H1 (cell line): Measurements from ENCODE around the gene PLPP4. TPM values are rescaled to one million over a fixed set of nuclear protein-coding genes. Genes with fewer than 3 reads are reported as not detected.

Source experiments
- CTCF ChIA-PET: fragments of 300-600 bp; sonication (Branson Sonifier 250); formaldehyde crosslinking; loops from one replicate; lab custom pipeline; 2021; ENCODE audit not compliant: partially characterized antibody; lab: Charles Lee
- POLR2A ChIA-PET: fragments of 300-600 bp; sonication (Branson Sonifier 250); formaldehyde crosslinking; loops from one replicate; lab custom pipeline; 2021; ENCODE audit warnings: inconsistent platforms; ENCODE audit not compliant: partially characterized antibody; lab: Charles Lee
- DNase-seq, 2 experiments: peaks; one replicate each; pipeline versions ENCODE4 v3.0.0 to v3.0.0-alpha.2; 2010 to 2022; ENCODE audit warnings: low spot score in 2 of 2, low read depth in 1 of 2, mixed read lengths in 1 of 2
- FAIRE-seq: peaks from 2 replicates; lab custom pipeline; 2011; peaks lifted over from hg19 to GRCh38; lab: Jason Lieb, UNC
- H2AFZ ChIP-seq: 2 replicates; pipeline ENCODE4 v1.8.1; 2012; ENCODE audit warnings: low read length, inconsistent platforms
- H2AK5ac ChIP-seq: 2 replicates; pipeline ENCODE4 v1.6.1; 2013; ENCODE audit warnings: low read depth, low read length
- H2BK120ac ChIP-seq: replicated peaks from 2 replicates; pipeline ENCODE3; 2013; ENCODE audit warnings: low read depth, low read length, inconsistent platforms
- H2BK12ac ChIP-seq: 2 replicates; pipeline ENCODE4 v1.6.1; 2013; ENCODE audit warnings: low read depth, low read length
- H2BK15ac ChIP-seq: 2 replicates; pipeline ENCODE4 v1.6.1; 2013; ENCODE audit warnings: low read length
- H2BK20ac ChIP-seq: 2 replicates; pipeline ENCODE4 v1.6.1; 2013; ENCODE audit warnings: low read length
- H2BK5ac ChIP-seq: 2 replicates; pipeline ENCODE4 v1.6.1; 2013; ENCODE audit warnings: low read depth, low read length
- H3K14ac ChIP-seq: 2 replicates; pipeline ENCODE4 v1.6.1; 2013; ENCODE audit warnings: inconsistent platforms; ENCODE audit not compliant: insufficient read length
- H3K18ac ChIP-seq: 2 replicates; pipeline ENCODE4 v1.6.1; 2013; ENCODE audit warnings: low read length; ENCODE audit errors: extremely low read depth
- H3K23ac ChIP-seq: 2 replicates; pipeline ENCODE4 v1.6.1; 2013; ENCODE audit warnings: inconsistent platforms; ENCODE audit not compliant: insufficient read length
- H3K23me2 ChIP-seq: 2 replicates; pipeline ENCODE4 v1.6.1; 2013; ENCODE audit warnings: low read depth, low read length
- H3K27ac ChIP-seq: 2 replicates; pipeline ENCODE4 v1.6.1; 2011; ENCODE audit warnings: low read depth, low read length, inconsistent platforms
- H3K27me3 ChIP-seq, 4 experiments: replicated peaks in 1 of 4; 1 replicate in 1 of 4; 2 replicates in 3 of 4; pipeline versions ENCODE4 v1.6.1 to v1.8.1; 2011 to 2013; ENCODE audit warnings: low read length in 3 of 4, mild to moderate bottlenecking in 3 of 4, inconsistent platforms in 2 of 4, mixed read lengths in 2 of 4, moderate library complexity in 1 of 4; ENCODE audit not compliant: control insufficient read depth in 3 of 4, insufficient read depth in 3 of 4; ENCODE audit errors: extremely low read depth in 1 of 4
- H3K36me3 ChIP-seq, 4 experiments: 2 replicates each; pipeline versions ENCODE4 v1.6.1 to v1.8.1; 2011 to 2013; ENCODE audit warnings: mild to moderate bottlenecking in 4 of 4, low read length in 3 of 4, moderate library complexity in 2 of 4, control low read depth in 1 of 4, inconsistent platforms in 1 of 4; ENCODE audit not compliant: insufficient read depth in 4 of 4, control insufficient read depth in 2 of 4
- H3K4ac ChIP-seq: replicated peaks from 2 replicates; pipeline ENCODE3; 2013; ENCODE audit warnings: low read length, low read depth, mixed read lengths, inconsistent platforms; ENCODE audit not compliant: insufficient read length
- H3K4me1 ChIP-seq, 4 experiments: replicated peaks in 1 of 4; 1 replicate in 1 of 4; 2 replicates in 3 of 4; pipeline versions ENCODE4 v1.6.1 to v1.8.1; 2011 to 2013; ENCODE audit warnings: low read length in 3 of 4, inconsistent platforms in 2 of 4, mixed read lengths in 1 of 4; ENCODE audit not compliant: insufficient read depth in 4 of 4, control insufficient read depth in 3 of 4
- H3K4me2 ChIP-seq, 2 experiments: 2 replicates each; pipeline versions ENCODE4 v1.6.1 to v1.8.1; 2011 to 2013; ENCODE audit warnings: low read depth in 2 of 2, low read length in 2 of 2, control low read depth in 1 of 2, inconsistent platforms in 1 of 2, mild to moderate bottlenecking in 1 of 2; ENCODE audit not compliant: insufficient read depth in 1 of 2
- H3K4me3 ChIP-seq, 4 experiments: fragments of 200-600, 300-600 bp in 1 of 4; sonication (generic), shearing (Covaris generic), sonication (Bioruptor Twin) in 1 of 4; 2 replicates each; pipeline versions ENCODE4 v1.5.1 to v1.8.1; 2011 to 2016; ENCODE audit warnings: low read length in 4 of 4, low read depth in 3 of 4, control low read depth in 2 of 4, inconsistent platforms in 2 of 4, mild to moderate bottlenecking in 2 of 4, mixed read lengths in 1 of 4, moderate library complexity in 1 of 4; ENCODE audit not compliant: insufficient read depth in 2 of 4; ENCODE audit errors: extremely low read depth in 1 of 4
- H3K56ac ChIP-seq: replicated peaks from 2 replicates; pipeline ENCODE3; 2013; ENCODE audit warnings: low read depth, mild to moderate bottlenecking, mixed read lengths, low read length, inconsistent platforms; ENCODE audit not compliant: insufficient read length
- H3K79me1 ChIP-seq: 2 replicates; pipeline ENCODE4 v1.6.1; 2013; ENCODE audit warnings: low read depth, low read length, control low read depth
- H3K79me2 ChIP-seq, 2 experiments: 2 replicates each; pipeline versions ENCODE4 v1.6.1 to v1.8.1; 2012 to 2013; ENCODE audit warnings: low read length in 2 of 2, mild to moderate bottlenecking in 2 of 2, inconsistent platforms in 1 of 2; ENCODE audit not compliant: insufficient read depth in 2 of 2, control insufficient read depth in 1 of 2
- H3K9ac ChIP-seq, 4 experiments: replicated peaks in 1 of 4; 1 replicate in 1 of 4; 2 replicates in 3 of 4; pipeline versions ENCODE4 v1.6.1 to v1.8.1; 2011 to 2013; ENCODE audit warnings: low read depth in 3 of 4, low read length in 3 of 4, control low read depth in 2 of 4, mild to moderate bottlenecking in 2 of 4, moderate library complexity in 2 of 4, inconsistent platforms in 1 of 4; ENCODE audit errors: extremely low read depth in 1 of 4
- H3K9me3 ChIP-seq, 2 experiments: 2 replicates each; pipeline versions ENCODE4 v1.6.1 to v1.8.1; 2012 to 2013; ENCODE audit warnings: mild to moderate bottlenecking in 2 of 2, moderate library complexity in 2 of 2, control low read depth in 1 of 2, inconsistent platforms in 1 of 2, low read depth in 1 of 2, low read length in 1 of 2, mixed read lengths in 1 of 2; ENCODE audit not compliant: insufficient read depth in 2 of 2
- H4K20me1 ChIP-seq, 2 experiments: replicated peaks in 1 of 2; 2 replicates each; pipeline versions ENCODE3 to v1.8.1; 2011 to 2013; ENCODE audit warnings: inconsistent platforms in 2 of 2, low read length in 2 of 2, mild to moderate bottlenecking in 1 of 2; ENCODE audit not compliant: insufficient read depth in 2 of 2, control insufficient read depth in 1 of 2
- H4K5ac ChIP-seq: 2 replicates; pipeline ENCODE4 v1.6.1; 2013; ENCODE audit warnings: low read length, low read depth, mixed read lengths, inconsistent platforms; ENCODE audit not compliant: insufficient read length
- H4K8ac ChIP-seq: 2 replicates; pipeline ENCODE4 v1.8.0; 2013; ENCODE audit warnings: mild to moderate bottlenecking, moderate library complexity, low read length, inconsistent platforms; ENCODE audit not compliant: insufficient read depth; ENCODE audit errors: extremely low read depth
- H4K91ac ChIP-seq: replicated peaks from 2 replicates; pipeline ENCODE3; 2013; ENCODE audit warnings: low read length, mixed read lengths, inconsistent platforms; ENCODE audit not compliant: insufficient read length
- ASH2L ChIP-seq: fragments of 200-600, 300-600 bp; sonication (generic); IDR thresholded peaks from one replicate; pipeline ENCODE4 v1.7.1; 2017; ENCODE audit warnings: low read length
- ATF3 ChIP-seq: IDR thresholded peaks from 2 replicates; pipeline ENCODE4 v1.6.1; 2011; ENCODE audit warnings: low read depth, mild to moderate bottlenecking, low read length; ENCODE audit not compliant: insufficient read depth
- CTBP2 ChIP-seq: IDR thresholded peaks from 2 replicates; pipeline ENCODE4 v1.7.0; 2011; ENCODE audit warnings: borderline replicate concordance, mild to moderate bottlenecking, moderate library complexity, mixed read lengths, low read length; ENCODE audit not compliant: insufficient read depth, insufficient read length
- E2F6 ChIP-seq: IDR thresholded peaks from 2 replicates; pipeline ENCODE4 v1.6.1; 2012; ENCODE audit warnings: inconsistent platforms
- FOSL1 ChIP-seq: IDR thresholded peaks from 2 replicates; pipeline ENCODE4 v1.6.1; 2011; ENCODE audit warnings: mild to moderate bottlenecking, low read depth, low read length, moderate library complexity; ENCODE audit not compliant: insufficient read depth
- GABPA ChIP-seq: IDR thresholded peaks from 2 replicates; pipeline ENCODE4 v1.6.1; 2011; ENCODE audit warnings: mild to moderate bottlenecking, low read length, moderate library complexity, borderline replicate concordance; ENCODE audit not compliant: insufficient read depth
- KDM1A ChIP-seq: fragments of 200-600, 300-600 bp; sonication (generic); IDR thresholded peaks from 2 replicates; pipeline ENCODE4 v1.7.1; 2016; ENCODE audit warnings: mild to moderate bottlenecking, low read length, borderline replicate concordance
- SIRT6 ChIP-seq: IDR thresholded peaks from one replicate; pipeline ENCODE4 v1.7.1; 2012; ENCODE audit warnings: low read length, inconsistent platforms
- SUZ12 ChIP-seq: fragments of 200-600 bp; sonication (generic); IDR thresholded peaks from 2 replicates; pipeline ENCODE4 v1.6.1; 2012; ENCODE audit warnings: mild to moderate bottlenecking, inconsistent platforms, low read length, moderate library complexity, mixed read lengths
- TAF7 ChIP-seq: optimal IDR thresholded peaks from 2 replicates; pipeline ENCODE3; 2011; ENCODE audit warnings: low read depth, mild to moderate bottlenecking, inconsistent platforms, low read length, moderate library complexity, borderline replicate concordance
- USF2 ChIP-seq: IDR thresholded peaks from 2 replicates; pipeline ENCODE4 v1.6.1; 2011; ENCODE audit warnings: low read length, improper control_type of control experiment
- WGBS, 2 experiments: shearing (Covaris generic) in 1 of 2; methylation state at CpG; one replicate each; pipeline versions ENCODE4 v1.1.6 to v1.1.7; 2013 to 2015; ENCODE audit warnings: low lambda C conversion rate in 2 of 2, mixed read lengths in 2 of 2, inconsistent platforms in 1 of 2, low coverage in 1 of 2, missing lambda C conversion rate in 1 of 2; ENCODE audit not compliant: insufficient replicate concordance in 2 of 2, insufficient coverage in 1 of 2, insufficient read length in 1 of 2; ENCODE audit errors: extremely low coverage in 1 of 2, missing lambda C conversion rate in 1 of 2; 5-methylcytosine and 5-hydroxymethylcytosine counted together
- polyA plus RNA-seq, 7 experiments: library from polyadenylated mRNA; depleted of rRNA in 3 of 7; stranded (reverse) in 5 of 7; unstranded in 2 of 7; fragments of >200 nt in 5 of 7; fragments of 200-250 nt in 2 of 7; gene quantifications; 1 replicate in 5 of 7; 2 replicates in 1 of 7; 4 replicates in 1 of 7; pipeline versions ENCODE4 v1.2.1 to v1.2.3, GENCODE V29; 2011 to 2013; ENCODE audit warnings: missing spikeins in 2 of 7, mixed read lengths in 2 of 7
- total RNA-seq: library from RNA; stranded (reverse); fragmentation: NEBNext Ultra II Directional; extraction: Animal tissue kit (Norgen Biotek cat#: 25700); gene quantifications from 2 replicates; pipeline ENCODE4 v1.2.1, GENCODE V29; 2021

PLPP4 gene
- total and polyA plus RNA-seq, 2 of the 8 experiments (the other 6 are each of a cell fraction or from before 2014, with no cell fraction given), result 0.30 TPM; not detected in 1

GRCh38 chr10:120593693-120594092 lies 136.7 kb downstream of the PLPP4 start:
- Histone ChIP-seq H2BK20ac (no peak overlapping the region), H4K5ac (no peak overlapping the region), H3K9me3 (no peaks in the 10 kb centered on the region), H3K23me2 (no peaks in the 10 kb centered on the region), H3K56ac (no peak overlapping the region), H3K4me2 (no peak overlapping the region), H2BK5ac (no peak overlapping the region), H2AFZ (no peak overlapping the region), H2BK120ac (no peak overlapping the region), H3K27me3 (no peaks in the 10 kb centered on the region), H3K79me1 (no peaks in the 10 kb centered on the region), H2BK15ac (no peak overlapping the region), H3K4me1 (peaks cover 0 to 4% (median 2%) of the 10 kb centered on the region in 4 experiments; a peak in 2 of 7 replicates), H3K4me3 (no peak overlapping the region), H3K4ac (no peak overlapping the region), H3K36me3 (no peaks in the 10 kb centered on the region), H4K20me1 (no peaks in the 10 kb centered on the region), H3K27ac (no peak overlapping the region), H2AK5ac (no peak overlapping the region), H3K79me2 (no peaks in the 10 kb centered on the region), H2BK12ac (no peak overlapping the region), H4K91ac (no peak overlapping the region), H3K23ac (no peak overlapping the region), H3K18ac (no peak overlapping the region), H3K9ac (no peak overlapping the region), H3K14ac (no peak overlapping the region), H4K8ac (no peak overlapping the region)
- no peak for TF ChIP-seq ASH2L
- TF ChIP-seq FOSL1, result no peak
- no peak for TF ChIP-seq USF2
- no peak for TF ChIP-seq KDM1A
- no peak for TF ChIP-seq ATF3
- TF ChIP-seq SIRT6, result no peak
- TF ChIP-seq CTBP2, result no peak
- no peak for TF ChIP-seq TAF7
- no peak for TF ChIP-seq SUZ12
- no peak for TF ChIP-seq E2F6
- no peak for TF ChIP-seq GABPA
- ChIA-PET POLR2A (interaction anchor here (1.0 kb wide), 1 partner anchor 139 kb away, joined by 3 read pairs; no protein-coding TSS in a partner anchor), CTCF (interaction anchor here (0.5 to 1.5 kb wide), 4 partner anchors 12 to 677 kb away, joined by 3 to 4 read pairs (median 4); no protein-coding TSS in a partner anchor)
- WGBS, 2 experiments, result 92% methylated on average over 2 of the region's 2 CpGs; no CpG with 5 or more reads in 1 of the 2 experiments
- no peak for FAIRE-seq
- DNase-seq, result no peak
